Astrocyte of the cerebellum (primary cell): ENCODE results near the gene LCN1.

Experiments
- DNase-seq: peaks from one replicate; pipeline ENCODE4 v3.0.0-alpha.2; 2011; ENCODE audit warnings: low read depth
- H3K4me3 ChIP-seq: 2 replicates; pipeline ENCODE4 v1.5.1; 2011; ENCODE audit warnings: mild to moderate bottlenecking, low read depth, low read length, moderate library complexity
- in situ Hi-C: cut with HindIII; loops from 2 replicates; pipeline ENCODE4 v1.10.0; 2017; ENCODE audit warnings: low sequenced_read_pairs
- TF ChIP-seq, protein P1 (sequence below): IDR thresholded peaks from 2 replicates; pipeline ENCODE4 v1.5.1; 2012; ENCODE audit warnings: low read length, low read depth, moderate library complexity, mild to moderate bottlenecking; ENCODE audit errors: missing control alignments

LCN1 gene

DNA sequence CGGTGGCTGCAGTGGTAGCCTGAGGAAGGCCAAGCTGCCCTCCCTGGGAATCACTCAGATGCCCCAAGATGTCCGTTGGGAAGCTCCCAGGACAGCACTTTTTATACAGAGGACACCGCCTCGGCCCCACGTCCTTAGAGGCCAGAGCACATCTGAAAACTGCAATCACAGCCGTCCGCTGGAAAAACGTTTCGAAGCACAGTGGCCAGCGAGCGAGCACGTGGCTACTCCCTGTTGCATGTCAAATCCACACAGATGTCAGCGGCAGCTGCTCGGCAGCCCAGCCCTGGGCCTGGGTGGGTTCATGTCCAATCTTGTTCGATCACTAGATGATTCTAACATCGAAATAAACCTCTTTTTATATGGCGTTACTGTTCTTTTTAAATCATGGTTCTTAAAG is 32.7 kb upstream of the LCN1 start:
- no peak for DNase-seq
- TF ChIP-seq, protein P1, sequence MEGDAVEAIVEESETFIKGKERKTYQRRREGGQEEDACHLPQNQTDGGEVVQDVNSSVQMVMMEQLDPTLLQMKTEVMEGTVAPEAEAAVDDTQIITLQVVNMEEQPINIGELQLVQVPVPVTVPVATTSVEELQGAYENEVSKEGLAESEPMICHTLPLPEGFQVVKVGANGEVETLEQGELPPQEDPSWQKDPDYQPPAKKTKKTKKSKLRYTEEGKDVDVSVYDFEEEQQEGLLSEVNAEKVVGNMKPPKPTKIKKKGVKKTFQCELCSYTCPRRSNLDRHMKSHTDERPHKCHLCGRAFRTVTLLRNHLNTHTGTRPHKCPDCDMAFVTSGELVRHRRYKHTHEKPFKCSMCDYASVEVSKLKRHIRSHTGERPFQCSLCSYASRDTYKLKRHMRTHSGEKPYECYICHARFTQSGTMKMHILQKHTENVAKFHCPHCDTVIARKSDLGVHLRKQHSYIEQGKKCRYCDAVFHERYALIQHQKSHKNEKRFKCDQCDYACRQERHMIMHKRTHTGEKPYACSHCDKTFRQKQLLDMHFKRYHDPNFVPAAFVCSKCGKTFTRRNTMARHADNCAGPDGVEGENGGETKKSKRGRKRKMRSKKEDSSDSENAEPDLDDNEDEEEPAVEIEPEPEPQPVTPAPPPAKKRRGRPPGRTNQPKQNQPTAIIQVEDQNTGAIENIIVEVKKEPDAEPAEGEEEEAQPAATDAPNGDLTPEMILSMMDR, result no peak
- no peak overlapping the region for H3K4me3 ChIP-seq

DNA sequence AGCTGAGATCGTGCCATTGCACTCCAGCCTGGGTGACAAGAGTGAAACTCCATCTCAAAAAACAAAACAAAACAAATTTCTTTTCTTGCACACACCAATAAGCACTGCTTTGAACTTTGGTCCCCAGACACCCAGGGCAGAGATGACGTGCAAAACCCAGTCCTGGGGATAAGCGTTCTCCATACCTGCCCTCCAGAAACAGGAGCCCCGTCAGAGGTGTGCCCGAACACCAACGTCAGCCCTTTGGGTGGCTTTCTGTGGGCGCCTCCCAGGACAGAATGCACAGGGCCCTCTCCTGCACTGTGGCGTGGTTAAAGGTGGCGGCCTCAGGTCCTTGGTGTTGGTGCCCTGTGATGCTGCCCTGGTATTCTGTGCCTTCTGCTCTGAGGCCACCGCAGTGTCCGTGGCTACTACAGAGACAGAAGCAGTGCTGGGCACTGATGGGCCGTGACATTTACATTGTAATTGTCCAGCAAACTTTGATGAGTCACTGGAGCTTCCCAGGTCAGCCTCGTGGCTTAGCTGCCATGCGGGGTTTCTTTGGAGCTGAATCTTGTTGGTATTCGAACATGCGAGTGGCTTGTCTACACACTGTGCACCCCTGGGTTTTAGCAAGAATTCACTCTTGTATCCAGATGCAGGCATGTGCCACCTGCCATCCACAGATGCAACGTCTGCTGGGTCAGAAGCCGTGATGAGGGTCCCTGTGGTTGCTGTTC is 31.9 kb upstream of the LCN1 start:
- no peak overlapping the region for H3K4me3 ChIP-seq
- TF ChIP-seq, protein P1, result no peak
- in situ Hi-C loops, result no loop called here
- no peak for DNase-seq

More for the DNA sequence above, 32.7 kb upstream of the LCN1 start:
- in situ Hi-C loops, result no loop called here

DNA sequence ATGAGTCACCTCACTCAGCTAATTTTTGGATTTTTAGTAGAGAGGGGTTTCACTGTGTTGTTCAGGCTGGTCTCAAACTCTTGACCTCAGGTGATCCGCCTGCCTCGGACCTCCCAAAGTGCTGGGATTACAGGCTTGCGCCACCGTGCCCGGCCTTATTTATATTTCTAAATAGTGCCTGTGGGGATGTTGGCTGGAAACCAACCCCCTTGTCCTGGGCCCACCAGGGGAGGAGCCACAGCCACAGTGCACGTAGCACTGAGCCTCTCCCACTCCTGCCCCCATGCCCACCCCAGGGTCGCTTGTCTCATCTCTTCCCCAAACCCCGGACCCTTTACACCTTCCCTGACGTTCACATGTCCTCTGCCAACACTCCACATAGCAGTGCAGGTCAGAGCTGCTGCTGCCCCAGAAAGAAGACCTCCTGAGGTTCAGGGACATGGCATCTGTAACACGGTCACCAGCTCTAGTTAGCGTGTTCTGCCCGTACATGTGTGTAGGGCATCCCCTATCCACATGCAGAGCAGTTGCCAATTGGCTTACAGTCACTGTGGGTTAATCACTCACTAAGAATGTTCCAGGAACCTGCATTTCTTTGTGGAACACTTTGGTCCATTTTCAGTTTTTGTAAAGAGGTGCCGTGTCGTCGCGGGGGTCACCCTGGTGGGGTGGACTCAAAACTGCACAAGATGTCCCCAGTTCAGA is 30.9 kb upstream of the LCN1 start:
- H3K4me3 ChIP-seq, result no peak overlapping the region
- in situ Hi-C loops, result no loop called here
- TF ChIP-seq, protein P1, result no peak
- DNase-seq, result no peak

DNA sequence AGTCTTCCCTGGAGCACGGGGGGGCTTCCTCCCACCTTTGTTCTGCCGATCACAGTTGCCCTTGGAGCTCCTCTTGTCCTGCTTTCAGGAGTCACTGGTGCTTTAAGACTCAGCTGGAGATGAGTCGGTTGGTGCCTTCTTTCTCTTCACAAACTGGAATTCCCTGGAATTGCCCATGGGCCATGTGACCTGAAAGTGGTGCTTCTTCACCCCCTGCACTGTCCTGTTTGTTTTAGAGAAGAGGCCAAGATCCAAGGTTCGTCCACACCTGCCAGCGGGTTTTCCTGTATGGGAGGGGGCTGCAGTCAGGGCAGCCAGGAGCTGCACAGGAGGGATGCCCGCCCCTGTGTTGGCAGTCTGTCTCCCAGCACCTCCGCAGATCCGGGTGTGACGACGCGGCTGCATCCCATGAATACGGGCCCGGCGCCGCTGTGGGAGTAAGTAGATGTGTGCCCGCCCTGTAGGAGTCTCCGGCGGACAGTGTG is 30.2 kb upstream of the LCN1 start:
- no peak overlapping the region for H3K4me3 ChIP-seq
- TF ChIP-seq, protein P1, result no peak
- in situ Hi-C loops, result no loop called here
- no peak for DNase-seq

DNA sequence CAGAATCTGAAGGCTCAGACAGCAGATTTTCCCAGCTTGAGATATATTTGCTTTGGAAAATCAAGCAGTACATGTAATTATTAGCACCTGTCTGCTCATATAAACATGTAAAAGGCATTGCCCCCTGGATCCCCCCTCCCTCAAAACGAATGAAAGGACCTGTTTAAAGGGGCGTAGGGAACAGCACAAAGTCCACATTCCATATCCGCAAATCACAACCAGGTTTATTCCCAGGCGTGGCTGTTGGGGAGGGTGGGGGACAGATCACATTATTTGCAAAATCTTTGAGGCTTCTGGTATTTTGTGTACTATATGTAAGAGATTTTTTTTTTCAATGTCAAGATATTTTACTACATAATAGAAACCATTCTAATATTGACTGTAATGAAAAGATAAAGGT is 29.5 kb upstream of the LCN1 start:
- TF ChIP-seq, protein P1, result no peak
- DNase-seq, result no peak
- no peak overlapping the region for H3K4me3 ChIP-seq
- in situ Hi-C loops, result no loop called here

DNA sequence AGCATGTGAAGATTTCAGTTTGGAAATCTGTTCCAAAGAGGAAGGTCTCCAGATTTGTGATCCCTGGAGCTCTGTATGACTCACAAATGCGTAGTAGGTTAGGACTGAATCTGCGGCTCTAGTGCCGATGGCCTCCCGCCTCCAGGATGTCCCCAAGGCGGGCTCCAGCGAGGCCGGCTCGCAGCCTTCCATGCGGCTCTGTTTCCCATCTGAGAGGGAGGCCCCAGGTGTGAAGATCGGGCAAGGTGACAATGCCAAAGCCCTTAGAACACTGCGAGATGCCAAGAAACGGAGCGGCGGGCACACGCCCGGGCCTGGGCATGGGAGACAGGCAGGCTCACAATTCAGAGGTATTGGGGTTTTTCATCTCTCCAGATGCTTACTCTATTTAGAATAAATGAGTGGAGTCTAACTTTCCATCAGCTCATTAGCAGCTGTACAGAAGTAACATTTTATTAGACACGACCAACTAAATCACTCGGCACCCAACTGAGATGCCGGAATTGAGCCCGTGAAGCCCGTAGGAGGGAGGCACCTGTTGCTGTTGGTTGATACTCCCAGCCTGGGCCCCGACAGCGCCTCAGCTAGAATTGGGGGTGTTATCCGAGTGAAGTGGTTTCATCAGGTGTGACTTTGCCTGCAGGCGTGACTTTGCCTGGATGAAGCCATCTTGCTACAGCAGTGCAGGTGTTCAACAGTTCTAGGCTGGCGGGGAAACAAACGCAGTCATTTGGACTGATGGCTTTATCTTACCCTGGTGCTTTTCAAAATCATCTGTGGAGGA is 28.2 kb upstream of the LCN1 start:
- TF ChIP-seq, protein P1, result no peak
- in situ Hi-C loops, result no loop called here
- DNase-seq, result no peak
- no peak overlapping the region for H3K4me3 ChIP-seq
